ES-I3 (cell line): ENCODE data around the gene ARHGAP32.

Experiments
- H3K36me3 ChIP-seq: 2 replicates; pipeline ENCODE4 v1.6.1; 2013; ENCODE audit warnings: mild to moderate bottlenecking, low read length, control low read depth, moderate library complexity; ENCODE audit not compliant: insufficient read depth
- H3K4me1 ChIP-seq: 2 replicates; pipeline ENCODE4 v1.6.1; 2013; ENCODE audit warnings: mild to moderate bottlenecking, control low read depth, low read length; ENCODE audit not compliant: insufficient read depth
- H3K9ac ChIP-seq: 2 replicates; pipeline ENCODE4 v1.6.1; 2013; ENCODE audit warnings: low read depth, mild to moderate bottlenecking, low read length, moderate library complexity
- H3K9me3 ChIP-seq: 2 replicates; pipeline ENCODE4 v1.6.1; 2013; ENCODE audit warnings: mild to moderate bottlenecking, low read length, moderate library complexity; ENCODE audit not compliant: control insufficient read depth, insufficient read depth

ARHGAP32 gene

GRCh38 chr11:128962896-128963295 lies 229.2 kb downstream of the ARHGAP32 start:
- Histone ChIP-seq H3K36me3 (no peaks in the 10 kb centered on the region), H3K9me3 (no peaks in the 10 kb centered on the region), H3K4me1 (no peaks in the 10 kb centered on the region), H3K9ac (no peak overlapping the region)

GRCh38 chr11:128961645-128962044 lies 230.5 kb downstream of the ARHGAP32 start:
- no peaks in the 10 kb centered on the region for H3K9me3 ChIP-seq
- H3K4me1 ChIP-seq = no peaks in the 10 kb centered on the region
- no peak overlapping the region for H3K9ac ChIP-seq
- H3K36me3 ChIP-seq = no peaks in the 10 kb centered on the region

DNA sequence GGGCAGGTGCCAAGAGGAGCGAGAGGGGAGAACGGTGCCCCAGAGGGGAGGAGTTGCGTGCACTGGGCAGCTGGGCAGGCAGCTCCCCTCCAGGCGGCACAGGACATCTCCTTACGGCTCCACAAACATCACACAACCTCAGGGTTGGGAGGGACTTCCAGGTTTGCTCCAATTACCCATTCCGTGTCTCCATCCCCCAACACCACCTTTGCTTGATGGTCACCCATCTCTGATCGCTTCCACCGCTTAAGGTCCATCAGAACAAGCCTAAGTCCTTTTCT lies 235.0 kb downstream of the ARHGAP32 start:
- Histone ChIP-seq H3K36me3 (no peaks in the 10 kb centered on the region), H3K4me1 (no peaks in the 10 kb centered on the region), H3K9me3 (no peaks in the 10 kb centered on the region), H3K9ac (no peak overlapping the region)

- no peaks in the 10 kb centered on the region for H3K36me3 ChIP-seq
- H3K9ac ChIP-seq = no peak overlapping the region
- no peaks in the 10 kb centered on the region for H3K4me1 ChIP-seq
- no peaks in the 10 kb centered on the region for H3K9me3 ChIP-seq
These were observed 235.5 kb downstream of the ARHGAP32 start for GRCh38 chr11:128956401-128957201.

DNA sequence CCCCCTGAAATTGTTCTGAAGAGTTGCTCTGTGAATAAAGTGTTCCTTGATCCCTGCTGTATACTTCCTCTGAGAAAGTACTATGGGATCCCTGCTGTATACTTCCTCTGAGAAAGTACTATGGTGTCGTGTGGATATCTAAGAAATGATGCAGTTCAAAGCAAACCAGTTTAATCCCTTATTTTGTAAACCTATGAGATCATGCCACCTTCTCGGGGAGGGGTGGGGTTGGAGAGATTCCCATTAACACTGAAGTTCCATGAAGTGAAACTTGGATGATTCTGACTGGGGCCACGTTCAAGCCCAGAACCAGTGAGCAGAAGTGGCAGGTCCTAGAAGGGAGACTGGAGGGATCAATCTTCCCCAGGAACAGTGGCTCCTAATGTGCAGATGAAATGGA lies 236.5 kb downstream of the ARHGAP32 start:
- H3K9ac ChIP-seq = no peak overlapping the region
- H3K4me1 ChIP-seq = no peaks in the 10 kb centered on the region
- H3K36me3 ChIP-seq = no peaks in the 10 kb centered on the region
- H3K9me3 ChIP-seq = no peaks in the 10 kb centered on the region

DNA sequence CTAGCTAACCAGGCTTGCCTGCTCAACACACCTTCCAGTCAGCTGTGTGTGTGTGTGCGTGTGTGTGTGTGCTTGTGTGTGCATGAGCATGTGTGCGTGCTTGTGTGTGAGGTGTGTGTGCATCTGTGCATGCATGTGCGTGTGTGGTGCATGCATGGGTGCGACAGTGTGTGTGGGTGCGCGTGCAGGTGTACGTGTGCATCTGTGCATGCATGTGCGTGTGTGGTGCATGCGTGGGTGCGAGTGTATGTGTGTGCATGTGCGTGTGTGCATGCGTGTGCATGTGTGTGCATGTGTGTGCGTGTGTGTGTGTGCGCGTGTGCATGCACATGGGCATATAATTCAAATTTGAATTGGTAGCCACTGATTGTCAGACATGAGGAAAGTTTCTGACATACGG lies 239.0 kb downstream of the ARHGAP32 start:
- Histone ChIP-seq H3K36me3 (no peaks in the 10 kb centered on the region), H3K9ac (no peak overlapping the region), H3K4me1 (no peaks in the 10 kb centered on the region), H3K9me3 (no peaks in the 10 kb centered on the region)

GRCh38 chr11:128949791-128950454 lies 242.2 kb downstream of the ARHGAP32 start:
- Histone ChIP-seq H3K36me3 (no peaks in the 10 kb centered on the region), H3K4me1 (no peaks in the 10 kb centered on the region), H3K9ac (no peak overlapping the region), H3K9me3 (no peaks in the 10 kb centered on the region)

DNA sequence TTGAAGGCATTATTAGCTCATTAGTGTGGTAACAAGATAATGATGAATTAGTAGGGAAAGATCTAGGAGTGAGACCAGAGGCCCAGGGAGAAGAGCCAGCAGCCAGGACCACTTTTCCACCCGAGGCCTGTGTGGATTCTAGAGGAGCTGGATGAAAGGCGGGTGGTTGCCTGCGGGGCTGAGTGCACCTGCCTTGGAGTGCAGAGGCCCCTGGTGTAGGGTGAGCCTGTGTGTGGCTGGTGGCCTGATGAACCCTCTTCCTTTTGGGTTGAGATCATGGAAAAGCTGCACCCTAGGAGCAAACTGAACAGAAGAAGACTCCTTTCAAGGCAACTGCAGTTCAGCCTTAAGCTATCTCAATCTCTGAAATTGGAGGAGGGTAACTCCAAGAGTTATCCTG lies 243.5 kb downstream of the ARHGAP32 start:
- H3K9me3 ChIP-seq = no peaks in the 10 kb centered on the region
- H3K4me1 ChIP-seq = no peaks in the 10 kb centered on the region
- no peaks in the 10 kb centered on the region for H3K36me3 ChIP-seq
- no peak overlapping the region for H3K9ac ChIP-seq

DNA sequence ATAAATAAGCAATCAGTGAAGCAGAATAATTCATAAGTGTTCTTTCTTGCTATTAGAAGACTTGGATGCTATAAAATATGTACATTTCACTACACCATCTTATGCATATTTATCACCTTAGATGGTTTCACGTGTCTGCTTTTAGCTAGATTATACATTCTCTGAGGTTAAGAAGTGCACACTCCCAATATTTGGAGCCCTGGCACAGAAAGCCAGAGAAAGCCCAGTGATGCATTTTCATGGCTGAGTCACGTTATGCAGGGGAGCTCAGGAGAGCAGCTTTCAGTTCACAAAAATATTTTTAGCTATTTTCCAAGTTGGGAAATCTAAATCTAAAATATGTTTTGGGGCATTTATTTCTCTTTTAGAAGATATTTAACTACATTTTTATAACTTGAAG lies 244.4 kb downstream of the ARHGAP32 start:
- H3K36me3 ChIP-seq = no peaks in the 10 kb centered on the region
- no peaks in the 10 kb centered on the region for H3K4me1 ChIP-seq

DNA sequence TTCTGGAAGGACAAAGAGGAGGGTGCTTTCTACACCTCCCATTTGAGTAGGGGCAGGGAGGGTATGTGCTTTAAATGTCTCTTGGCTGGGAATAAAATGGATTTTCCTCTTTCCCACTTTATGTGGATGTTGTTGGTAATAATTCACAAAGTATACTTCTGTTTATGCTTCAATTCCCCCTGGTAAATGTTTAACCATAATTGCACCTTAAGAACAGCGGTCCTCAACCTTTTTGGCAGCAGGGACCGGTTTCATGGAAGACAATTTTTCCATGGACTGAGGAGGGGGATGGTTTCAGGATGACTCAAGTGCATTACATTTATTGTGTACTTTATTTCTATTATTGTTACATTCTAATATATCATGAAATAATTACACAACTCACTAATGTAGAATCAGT lies 245.5 kb downstream of the ARHGAP32 start:
- H3K4me1 ChIP-seq = no peaks in the 10 kb centered on the region
- H3K9ac ChIP-seq = no peak overlapping the region
- no peaks in the 10 kb centered on the region for H3K36me3 ChIP-seq
- no peaks in the 10 kb centered on the region for H3K9me3 ChIP-seq

More for the DNA sequence above, 244.4 kb downstream of the ARHGAP32 start:
- no peak overlapping the region for H3K9ac ChIP-seq
- H3K9me3 ChIP-seq = no peaks in the 10 kb centered on the region

GRCh38 chr11:128943428-128943976 lies 248.6 kb downstream of the ARHGAP32 start:
- H3K36me3 ChIP-seq = no peaks in the 10 kb centered on the region
- no peak overlapping the region for H3K9ac ChIP-seq
- no peaks in the 10 kb centered on the region for H3K9me3 ChIP-seq
- peaks cover 8% of the 10 kb centered on the region for H3K4me1 ChIP-seq

GRCh38 chr11:128942817-128943427 lies 249.2 kb downstream of the ARHGAP32 start, which contains the start of gene TP53AIP1:
TP53AIP1 (minus strand) TSS chr11:128942871; CDS start chr11:128937818, 5,053 bp downstream.
- H3K36me3 ChIP-seq = no peaks in the 10 kb centered on the region
- no peaks in the 10 kb centered on the region for H3K9me3 ChIP-seq
- H3K9ac ChIP-seq = no peak within 1 kb of the TSS
- H3K4me1 ChIP-seq = peaks cover 8% of the 10 kb centered on the region

GRCh38 chr11:128942272-128942612 lies 249.9 kb downstream of the ARHGAP32 start:
- H3K36me3 ChIP-seq = no peaks in the 10 kb centered on the region
- H3K9ac ChIP-seq = no peak overlapping the region
- H3K9me3 ChIP-seq = no peaks in the 10 kb centered on the region
- peaks cover 11% of the 10 kb centered on the region for H3K4me1 ChIP-seq

DNA sequence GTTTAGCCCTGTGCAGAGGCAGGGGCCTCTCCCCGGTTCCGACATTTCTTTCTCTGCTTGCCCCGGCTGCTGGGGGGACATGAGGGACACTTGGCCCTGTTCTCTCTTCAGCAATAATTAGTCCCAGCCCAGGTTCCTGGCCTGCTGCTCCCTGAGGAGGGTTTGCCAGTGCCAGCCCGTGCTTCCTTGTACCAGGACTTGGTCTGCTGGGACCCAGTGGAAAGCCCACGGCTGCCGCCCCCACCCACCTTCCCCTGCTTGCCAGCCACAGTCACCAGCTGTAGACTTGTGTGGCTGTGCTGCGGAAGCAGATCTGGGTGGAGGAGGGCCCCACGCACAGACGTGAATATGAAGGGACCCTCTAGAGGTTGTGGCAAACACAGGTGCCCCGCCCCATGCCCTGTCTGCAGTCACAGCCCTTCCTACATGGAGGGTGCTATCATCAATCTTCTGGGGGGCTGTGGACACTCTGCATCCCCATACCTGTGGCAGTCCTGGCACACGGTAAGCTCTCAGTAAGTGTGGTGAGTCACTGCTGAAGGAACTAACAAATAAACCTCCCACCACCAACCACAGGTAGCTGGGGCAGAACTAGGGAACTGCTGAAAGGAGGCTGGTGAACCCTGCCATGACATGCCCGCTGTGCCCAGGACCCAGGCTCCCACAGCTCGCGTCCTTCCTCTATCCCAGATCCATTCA lies 250.4 kb downstream of the ARHGAP32 start:
- H3K4me1 ChIP-seq = peaks cover 17% of the 10 kb centered on the region
- no peaks in the 10 kb centered on the region for H3K36me3 ChIP-seq
- H3K9ac ChIP-seq = no peak overlapping the region
- H3K9me3 ChIP-seq = no peaks in the 10 kb centered on the region
